Lower lobe of right lung (tissue), 2 donors: ENCODE measurements around the gene SIRPB2. TPM values are rescaled to one million over a fixed set of nuclear protein-coding genes. Genes with fewer than 3 reads are reported as not detected.

Experiments used
- ATAC-seq, 2 donors: fragments of 200-7000 bp; cut with Tn5 transposase; one replicate each; pipeline ENCODE4 v1.9.1; 2020 to 2022; ENCODE audit warnings: mild to moderate bottlenecking in 2 of 2, moderate library complexity in 2 of 2
- DNase-seq: peaks from one replicate; pipeline ENCODE4 v3.0.0-alpha.2; 2020
- H3K27ac ChIP-seq: fragments of 200-600 bp; one replicate; pipeline ENCODE4 v1.8.0; 2022
- H3K27me3 ChIP-seq: fragments of 200-600 bp; one replicate; pipeline ENCODE4 v1.8.0; 2022; ENCODE audit warnings: low read depth
- H3K36me3 ChIP-seq: fragments of 200-600 bp; one replicate; pipeline ENCODE4 v1.8.0; 2022; ENCODE audit warnings: mild to moderate bottlenecking
- H3K4me1 ChIP-seq: fragments of 200-600 bp; one replicate; pipeline ENCODE4 v1.8.0; 2022
- H3K4me3 ChIP-seq: fragments of 200-600 bp; one replicate; pipeline ENCODE4 v1.8.0; 2022; ENCODE audit warnings: mild to moderate bottlenecking
- H3K9me3 ChIP-seq: fragments of 200-600 bp; one replicate; pipeline ENCODE4 v1.8.0; 2022
- intact Hi-C: fragments of 100-400 bp; cut with DNase I; formaldehyde crosslinking; loops from one replicate; pipeline ENCODE4 v1.11.0; 2022
- total RNA-seq: library from RNA; stranded (reverse); fragmentation: NEBNext Ultra II Directional; extraction: Animal tissue kit (Norgen Biotek cat#: 25700); gene quantifications from one replicate; pipeline ENCODE4 v1.2.1, GENCODE V29; 2021
- TF ChIP-seq, protein P1 (sequence below): fragments of 200-600 bp; IDR thresholded peaks from one replicate; pipeline ENCODE4 v1.8.0; 2022; ENCODE audit warnings: antibody characterized with exemption, mild to moderate bottlenecking
- donor health status: DM: no; HTN: yes; CAD: no; lungs with severe emphysema.

The SIRPB2 gene
- total RNA-seq, 1 donor from 2014 or later: 32.2 TPM

DNA sequence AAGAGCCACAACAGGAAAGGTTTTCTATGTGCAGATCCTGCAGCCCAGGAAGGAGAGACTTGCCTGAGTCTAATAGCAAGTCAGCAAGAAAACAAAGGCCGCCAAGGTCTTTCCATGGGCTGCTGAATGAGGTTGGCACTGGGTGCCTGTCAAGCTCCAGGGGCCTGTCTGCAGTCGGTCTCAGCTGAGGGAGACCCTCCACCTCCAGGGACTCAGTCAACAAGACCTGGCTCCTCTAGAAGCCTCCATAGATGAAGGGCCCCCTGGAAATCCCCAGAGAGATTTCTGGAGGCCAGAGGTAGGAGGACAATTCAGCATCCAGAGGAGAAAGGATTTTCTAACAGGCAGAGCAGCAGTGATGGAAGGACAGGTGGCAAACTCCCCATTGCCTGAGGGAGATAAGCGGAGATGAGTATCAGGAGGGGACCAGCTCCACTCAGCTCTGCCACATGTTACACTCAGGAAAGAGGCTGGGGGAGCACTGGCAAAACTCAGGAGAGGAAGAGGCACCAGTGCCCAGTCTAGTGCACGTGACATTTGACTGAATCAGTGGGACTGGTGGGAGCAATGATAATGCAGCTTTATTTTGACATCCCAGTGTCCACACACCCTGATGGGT lies 64.9 kb downstream of the SIRPB2 start:
- Histone ChIP-seq H3K27me3 (no peaks in the 10 kb centered on the region), H3K4me3 (no peak overlapping the region), H3K36me3 (no peaks in the 10 kb centered on the region), H3K27ac (no peak overlapping the region), H3K4me1 (peaks cover 5% of the 10 kb centered on the region), H3K9me3 (no peaks in the 10 kb centered on the region)
- TF ChIP-seq, protein P1, sequence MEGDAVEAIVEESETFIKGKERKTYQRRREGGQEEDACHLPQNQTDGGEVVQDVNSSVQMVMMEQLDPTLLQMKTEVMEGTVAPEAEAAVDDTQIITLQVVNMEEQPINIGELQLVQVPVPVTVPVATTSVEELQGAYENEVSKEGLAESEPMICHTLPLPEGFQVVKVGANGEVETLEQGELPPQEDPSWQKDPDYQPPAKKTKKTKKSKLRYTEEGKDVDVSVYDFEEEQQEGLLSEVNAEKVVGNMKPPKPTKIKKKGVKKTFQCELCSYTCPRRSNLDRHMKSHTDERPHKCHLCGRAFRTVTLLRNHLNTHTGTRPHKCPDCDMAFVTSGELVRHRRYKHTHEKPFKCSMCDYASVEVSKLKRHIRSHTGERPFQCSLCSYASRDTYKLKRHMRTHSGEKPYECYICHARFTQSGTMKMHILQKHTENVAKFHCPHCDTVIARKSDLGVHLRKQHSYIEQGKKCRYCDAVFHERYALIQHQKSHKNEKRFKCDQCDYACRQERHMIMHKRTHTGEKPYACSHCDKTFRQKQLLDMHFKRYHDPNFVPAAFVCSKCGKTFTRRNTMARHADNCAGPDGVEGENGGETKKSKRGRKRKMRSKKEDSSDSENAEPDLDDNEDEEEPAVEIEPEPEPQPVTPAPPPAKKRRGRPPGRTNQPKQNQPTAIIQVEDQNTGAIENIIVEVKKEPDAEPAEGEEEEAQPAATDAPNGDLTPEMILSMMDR: no peak
- ATAC-seq (no peak), DNase-seq (no peak)
- intact Hi-C loops: no loop called here

Other genes with a start within 250 kb of the SIRPB2 start
- gene SNPH, start 225.1 kb downstream of the SIRPB2 start, total RNA-seq: 3.8 TPM
- 10.8 TPM for gene SDCBP2, start 162.3 kb downstream of the SIRPB2 start, total RNA-seq
- 291 TPM for gene FKBP1A, start 98.4 kb downstream of the SIRPB2 start, total RNA-seq
- 73.8 TPM for gene NSFL1C, start 24.6 kb downstream of the SIRPB2 start, total RNA-seq
- 1.5 TPM for gene SIRPD, start 66.3 kb upstream of the SIRPB2 start, total RNA-seq
- gene SIRPB1, start 128.6 kb upstream of the SIRPB2 start, total RNA-seq: 35.8 TPM
- gene SIRPG, start 166.4 kb upstream of the SIRPB2 start, total RNA-seq: 0.97 TPM